Tibial artery (tissue), 4 donors: Measurements from ENCODE around the gene ATF7.

ENCODE experiments used
- DNase-seq, 2 donors: peaks; one replicate each; pipeline ENCODE4 v3.0.0-alpha.2; 2019
- H3K27ac ChIP-seq, 2 donors: fragments of 200-600 bp; sonication (generic) in 1 of 2; 1 replicate in 1 of 2; 2 replicates in 1 of 2; pipeline ENCODE4 v1.5.1; 2018 to 2019; ENCODE audit warnings: mild to moderate bottlenecking in 1 of 2
- H3K27me3 ChIP-seq, 2 donors: fragments of 200-600 bp; sonication (generic) in 1 of 2; one replicate each; pipeline versions ENCODE4 v1.5.1 to v1.6.0; 2016 to 2019
- H3K36me3 ChIP-seq, 3 donors: fragments of 200-600 bp; sonication (generic) in 2 of 3; one replicate each; pipeline ENCODE4 v1.5.1; 2016 to 2019; ENCODE audit warnings: mild to moderate bottlenecking in 2 of 3
- H3K4me1 ChIP-seq, 4 donors: fragments of 200-600 bp; sonication (generic) in 2 of 4; 1 replicate in 3 of 4; 2 replicates in 1 of 4; pipeline ENCODE4 v1.5.1; 2016 to 2019
- H3K4me3 ChIP-seq, 2 donors: fragments of 200-600 bp; sonication (generic) in 1 of 2; 1 replicate in 1 of 2; 2 replicates in 1 of 2; pipeline ENCODE4 v1.5.1; 2018 to 2019; ENCODE audit warnings: mild to moderate bottlenecking in 2 of 2
- H3K9me3 ChIP-seq, 3 donors: fragments of 200-600 bp; sonication (generic) in 1 of 3; one replicate each; pipeline ENCODE4 v1.5.1; 2016 to 2019
- CTCF ChIP-seq, 2 experiments: fragments of 200-600 bp in 1 of 2; fragments of 450-650 bp in 1 of 2; IDR thresholded peaks; one replicate each; pipeline ENCODE4 v1.5.1; 2017 to 2019; ENCODE audit warnings: antibody characterized with exemption in 2 of 2, mild to moderate bottlenecking in 1 of 2, moderate library complexity in 1 of 2
- intact Hi-C: fragments of 100-400 bp; cut with DNase I; formaldehyde crosslinking; loops from one replicate; pipeline ENCODE4 v1.15.0; 2023; ENCODE audit warnings: low total_unique reads

Gene ATF7

GRCh38 chr12:53515291-53515680 lies 110.9 kb downstream of the ATF7 start:
- H3K4me1 ChIP-seq: no peaks in the 10 kb centered on the region
- H3K27ac ChIP-seq: no peak overlapping the region
- intact Hi-C loops: no loop called here
- peaks cover 75 to 100% (median 90%) of the 10 kb centered on the region in 3 donors for H3K36me3 ChIP-seq
- TF ChIP-seq CTCF (IDR thresholded peaks at IDR 0.05): no peak
- no peak overlapping the region for H3K4me3 ChIP-seq
- DNase-seq: no peak
- H3K9me3 ChIP-seq: no peaks in the 10 kb centered on the region
- no peaks in the 10 kb centered on the region for H3K27me3 ChIP-seq

GRCh38 chr12:53514628-53515290 lies 111.4 kb downstream of the ATF7 start:
- intact Hi-C loops: loop anchor here (5.0 kb wide), 1 partner anchor 157 kb away; no protein-coding TSS in a partner anchor
- H3K27ac ChIP-seq: no peak overlapping the region
- TF ChIP-seq CTCF (IDR thresholded peaks at IDR 0.05): no peak
- no peak for DNase-seq
- no peaks in the 10 kb centered on the region for H3K9me3 ChIP-seq
- no peak overlapping the region for H3K4me3 ChIP-seq
- H3K36me3 ChIP-seq: peaks cover 69 to 100% (median 88%) of the 10 kb centered on the region in 3 donors
- H3K4me1 ChIP-seq: no peaks in the 10 kb centered on the region
- no peaks in the 10 kb centered on the region for H3K27me3 ChIP-seq

- H3K36me3 ChIP-seq: peaks cover 60 to 97% (median 79%) of the 10 kb centered on the region in 3 donors
- no peaks in the 10 kb centered on the region for H3K27me3 ChIP-seq
- no peak for TF ChIP-seq CTCF (IDR thresholded peaks at IDR 0.05)
- no peak for DNase-seq
- no peak overlapping the region for H3K4me3 ChIP-seq
- intact Hi-C loops: loop anchor here (5.0 kb wide), 1 partner anchor 157 kb away; no protein-coding TSS in a partner anchor
- no peaks in the 10 kb centered on the region for H3K9me3 ChIP-seq
- no peak overlapping the region for H3K27ac ChIP-seq
- H3K4me1 ChIP-seq: peaks cover 0 to 1% (median under 1%) of the 10 kb centered on the region in 4 donors
These were observed 112.3 kb downstream of the ATF7 start for GRCh38 chr12:53513712-53514410.

GRCh38 chr12:53510181-53510812 lies 115.9 kb downstream of the ATF7 start:
- Histone ChIP-seq H3K27ac (no peak overlapping the region), H3K4me3 (no peak overlapping the region), H3K9me3 (no peaks in the 10 kb centered on the region), H3K36me3 (peaks cover 33 to 84% (median 60%) of the 10 kb centered on the region in 3 donors), H3K4me1 (peaks cover 2 to 30% (median 25%) of the 10 kb centered on the region in 4 donors), H3K27me3 (no peaks in the 10 kb centered on the region)
- peak in 1 of 2 donors; percentile 57 for DNase-seq
- intact Hi-C loops: loop anchor here (5.0 kb wide), 1 partner anchor 153 kb away; no protein-coding TSS in a partner anchor
- TF ChIP-seq CTCF (IDR thresholded peaks at IDR 0.05): no peak

- intact Hi-C loops: no loop called here
- Histone ChIP-seq H3K4me3 (no peak overlapping the region), H3K27ac (peak overlapping the region; percentile 35 to 96), H3K36me3 (peaks cover 17 to 76% (median 44%) of the 10 kb centered on the region in 3 donors), H3K4me1 (peaks cover 2 to 46% (median 37%) of the 10 kb centered on the region in 4 donors), H3K27me3 (no peaks in the 10 kb centered on the region), H3K9me3 (no peaks in the 10 kb centered on the region)
- peak; percentile 87 to 94 for TF ChIP-seq CTCF (IDR thresholded peaks at IDR 0.05)
- peak; percentile 89 to 90 for DNase-seq
These were observed 117.5 kb downstream of the ATF7 start for GRCh38 chr12:53508534-53509170.
